ES-I3 (cell line): ENCODE results near the gene ETV7.

ENCODE experiments used
- H3K36me3 ChIP-seq: 2 replicates; pipeline ENCODE4 v1.6.1; 2013; ENCODE audit warnings: mild to moderate bottlenecking, low read length, control low read depth, moderate library complexity; ENCODE audit not compliant: insufficient read depth
- H3K4me1 ChIP-seq: 2 replicates; pipeline ENCODE4 v1.6.1; 2013; ENCODE audit warnings: mild to moderate bottlenecking, control low read depth, low read length; ENCODE audit not compliant: insufficient read depth
- H3K9ac ChIP-seq: 2 replicates; pipeline ENCODE4 v1.6.1; 2013; ENCODE audit warnings: low read depth, mild to moderate bottlenecking, low read length, moderate library complexity
- H3K9me3 ChIP-seq: 2 replicates; pipeline ENCODE4 v1.6.1; 2013; ENCODE audit warnings: mild to moderate bottlenecking, low read length, moderate library complexity; ENCODE audit not compliant: control insufficient read depth, insufficient read depth

The ETV7 gene

GRCh38 chr6:36404164-36404563 is 16.7 kb upstream of the ETV7 start:
- no peaks in the 10 kb centered on the region for H3K36me3 ChIP-seq
- H3K9ac ChIP-seq: no peak overlapping the region
- no peaks in the 10 kb centered on the region for H3K9me3 ChIP-seq
- no peaks in the 10 kb centered on the region for H3K4me1 ChIP-seq

- Histone ChIP-seq H3K9ac (no peak overlapping the region), H3K36me3 (no peaks in the 10 kb centered on the region), H3K4me1 (no peaks in the 10 kb centered on the region), H3K9me3 (no peaks in the 10 kb centered on the region)
Measured at GRCh38 chr6:36402481-36402880, 15.0 kb upstream of the ETV7 start.

GRCh38 chr6:36399970-36400369 is 12.5 kb upstream of the ETV7 start:
- Histone ChIP-seq H3K36me3 (no peaks in the 10 kb centered on the region), H3K9me3 (no peaks in the 10 kb centered on the region), H3K4me1 (no peaks in the 10 kb centered on the region), H3K9ac (no peak overlapping the region)

GRCh38 chr6:36392621-36393020 is 5.2 kb upstream of the ETV7 start:
- H3K9me3 ChIP-seq: no peaks in the 10 kb centered on the region
- H3K9ac ChIP-seq: no peak overlapping the region
- no peaks in the 10 kb centered on the region for H3K4me1 ChIP-seq
- no peaks in the 10 kb centered on the region for H3K36me3 ChIP-seq

- Histone ChIP-seq H3K36me3 (no peaks in the 10 kb centered on the region), H3K9me3 (no peaks in the 10 kb centered on the region), H3K9ac (no peak overlapping the region), H3K4me1 (no peaks in the 10 kb centered on the region)
Measured at GRCh38 chr6:36389353-36389752, 1.9 kb upstream of the ETV7 start.

GRCh38 chr6:36386495-36387439 is 702 bp downstream of the ETV7 start:
- H3K36me3 ChIP-seq: no peaks in the 10 kb centered on the region
- peak overlapping the region; percentile 76 for H3K9ac ChIP-seq
- H3K4me1 ChIP-seq: 0 out of 2 replicates have a peak, but pooled peaks cover under 1% of the 10 kb centered on the region
- no peaks in the 10 kb centered on the region for H3K9me3 ChIP-seq

- Histone ChIP-seq H3K9me3 (no peaks in the 10 kb centered on the region), H3K4me1 (0 out of 2 replicates have a peak, but pooled peaks cover 5% of the 10 kb centered on the region), H3K9ac (no peak overlapping the region), H3K36me3 (no peaks in the 10 kb centered on the region)
Measured at GRCh38 chr6:36384095-36384494, 3.4 kb downstream of the ETV7 start.

- H3K36me3 ChIP-seq: no peaks in the 10 kb centered on the region
- H3K4me1 ChIP-seq: 0 out of 2 replicates have a peak, but pooled peaks cover 5% of the 10 kb centered on the region
- H3K9ac ChIP-seq: no peak overlapping the region
- no peaks in the 10 kb centered on the region for H3K9me3 ChIP-seq
Measured at GRCh38 chr6:36383606-36384005, 3.9 kb downstream of the ETV7 start.

- Histone ChIP-seq H3K9ac (no peak overlapping the region), H3K4me1 (0 out of 2 replicates have a peak, but pooled peaks cover 5% of the 10 kb centered on the region), H3K9me3 (no peaks in the 10 kb centered on the region), H3K36me3 (no peaks in the 10 kb centered on the region)
Measured at GRCh38 chr6:36382976-36383375, 4.5 kb downstream of the ETV7 start.

GRCh38 chr6:36381502-36382389 is 5.7 kb downstream of the ETV7 start:
- Histone ChIP-seq H3K9me3 (no peaks in the 10 kb centered on the region), H3K36me3 (no peaks in the 10 kb centered on the region), H3K4me1 (0 out of 2 replicates have a peak, but pooled peaks cover 5% of the 10 kb centered on the region), H3K9ac (no peak overlapping the region)

- 0 out of 2 replicates have a peak, but pooled peaks cover 5% of the 10 kb centered on the region for H3K4me1 ChIP-seq
- no peaks in the 10 kb centered on the region for H3K36me3 ChIP-seq
- H3K9me3 ChIP-seq: no peaks in the 10 kb centered on the region
- H3K9ac ChIP-seq: no peak overlapping the region
Measured at GRCh38 chr6:36380166-36380565, 7.3 kb downstream of the ETV7 start.

- Histone ChIP-seq H3K9me3 (no peaks in the 10 kb centered on the region), H3K9ac (no peak overlapping the region), H3K36me3 (no peaks in the 10 kb centered on the region), H3K4me1 (0 out of 2 replicates have a peak, but pooled peaks cover 5% of the 10 kb centered on the region)
Measured at GRCh38 chr6:36378936-36379335, 8.5 kb downstream of the ETV7 start.

GRCh38 chr6:36378243-36378920 is 9.1 kb downstream of the ETV7 start:
- no peaks in the 10 kb centered on the region for H3K9me3 ChIP-seq
- H3K4me1 ChIP-seq: peaks cover 10% of the 10 kb centered on the region; the same call in 1 of the 2 replicates
- H3K9ac ChIP-seq: no peak overlapping the region
- H3K36me3 ChIP-seq: no peaks in the 10 kb centered on the region

- Histone ChIP-seq H3K9me3 (no peaks in the 10 kb centered on the region), H3K4me1 (peaks cover 10% of the 10 kb centered on the region; the same call in 1 of the 2 replicates), H3K9ac (no peak overlapping the region), H3K36me3 (no peaks in the 10 kb centered on the region)
Measured at GRCh38 chr6:36377594-36377993, 9.9 kb downstream of the ETV7 start.
